Left colon (tissue), 2 donors: Measurements from ENCODE around the gene MEMO1. TPM values are rescaled to one million over a fixed set of nuclear protein-coding genes. Genes with fewer than 3 reads are reported as not detected.
"Not testable (repeated sequence)": the region's sequence is repeated elsewhere in the genome, so short reads cannot be mapped to it uniquely, and the experiment has no call there.

Source experiments
- ATAC-seq: fragments of 200-7000 bp; cut with Tn5 transposase; one replicate; pipeline ENCODE4 v1.9.1; 2020; ENCODE audit warnings: mild to moderate bottlenecking, moderate library complexity
- DNase-seq, 2 donors: peaks; one replicate each; pipeline ENCODE4 v3.0.0-alpha.2; 2020
- intact Hi-C, 2 donors: fragments of 100-400 bp; cut with DNase I in 1 of 2; cut with micrococcal nuclease in 1 of 2; formaldehyde crosslinking; loops; one replicate each; pipeline versions ENCODE4 v1.11.2 to v1.14.0; 2022; cut with DNase I, micrococcal nuclease
- total RNA-seq, 2 donors: library from RNA; stranded (reverse); fragmentation: NEBNext Ultra II Directional; extraction: Animal tissue kit (Norgen Biotek cat#: 25700); gene quantifications; one replicate each; pipeline ENCODE4 v1.2.1, GENCODE V29; 2021
- donor health status: DM: no; HTN: no; CAD: no.
- donor health status: DM: yes; HTN: yes; CAD: no.

Gene MEMO1
- total RNA-seq, 2 donors from 2014 or later: 28.2 to 29.1 TPM

DNA sequence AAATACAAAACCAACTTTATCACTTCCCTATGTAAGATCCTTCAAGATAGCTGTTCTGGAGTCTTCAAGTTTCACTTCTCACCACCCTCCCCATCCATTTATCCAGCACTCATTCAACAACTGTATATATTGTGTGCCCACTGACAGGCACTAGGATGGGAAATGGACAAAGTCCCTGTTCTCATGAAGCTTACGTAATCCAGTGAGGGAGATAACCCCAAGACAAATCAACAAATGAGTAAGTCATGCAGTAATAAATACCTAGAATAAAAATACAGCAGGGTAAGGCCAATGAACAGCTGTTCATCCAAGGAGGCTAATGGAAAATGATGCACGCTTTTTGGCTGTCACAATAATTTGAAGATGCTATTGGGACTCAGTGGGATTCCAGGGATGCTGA is 133.8 kb downstream of the MEMO1 start:
- DNase-seq: no peak
- intact Hi-C loops: no loop called here
- no peak for ATAC-seq

DNA sequence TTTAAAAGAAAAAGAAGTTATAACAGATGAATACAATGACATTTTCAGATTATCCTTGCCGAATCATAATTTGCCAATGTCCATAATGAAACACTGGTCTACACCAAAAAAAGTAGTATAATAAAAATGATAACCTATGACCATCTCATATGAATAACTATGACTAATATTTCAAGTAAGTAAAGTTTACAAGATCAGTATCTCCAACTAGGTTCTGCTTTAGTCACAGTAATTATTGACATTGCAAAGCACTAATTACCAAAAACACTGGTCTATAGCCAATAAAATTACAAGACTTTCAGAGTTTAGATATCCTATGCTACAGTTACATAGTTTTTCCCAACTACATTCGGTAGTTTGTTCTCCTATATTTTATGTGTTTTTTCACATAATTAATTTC is 136.7 kb downstream of the MEMO1 start:
- ATAC-seq (no peak), DNase-seq (no peak)
- intact Hi-C loops: no loop called here

GRCh38 chr2:31865215-31865614 is 145.6 kb downstream of the MEMO1 start:
- ATAC-seq (no peak), DNase-seq (no peak)
- intact Hi-C loops: no loop called here

- intact Hi-C loops: no loop called here
- no peak for ATAC-seq
- DNase-seq: no peak
Observed at GRCh38 chr2:31863867-31864266, 146.9 kb downstream of the MEMO1 start.

DNA sequence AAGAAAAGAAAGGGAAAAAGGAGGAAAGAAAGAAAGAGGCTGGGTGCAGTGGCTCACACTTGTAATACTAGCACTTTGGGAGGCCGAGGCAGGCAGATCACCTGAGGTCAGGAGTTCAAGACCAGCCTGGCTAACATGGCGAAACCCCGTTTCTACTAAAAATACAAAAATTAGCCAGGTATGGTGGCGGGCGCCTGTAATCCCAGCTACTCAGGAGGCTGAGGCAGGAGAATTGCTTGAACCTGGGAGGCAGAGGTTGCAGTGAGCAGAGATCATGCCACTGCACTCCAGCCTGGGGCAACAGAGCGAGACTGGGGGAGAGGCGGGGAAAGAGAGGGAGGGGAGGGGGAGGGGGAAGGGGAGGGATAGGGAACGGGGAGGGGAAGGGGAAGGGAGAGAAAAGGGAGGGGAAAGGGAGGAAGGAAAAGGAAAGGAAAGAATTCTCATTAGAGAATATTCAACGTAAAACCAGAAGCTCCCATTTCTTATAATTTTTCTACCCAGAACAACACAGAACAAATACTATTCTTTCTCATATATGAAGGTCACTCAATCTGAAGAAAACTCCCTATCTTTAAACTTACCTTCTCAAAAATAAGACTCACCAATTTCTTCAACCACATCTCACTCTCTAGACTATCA is 147.7 kb downstream of the MEMO1 start:
- DNase-seq, ATAC-seq, intact Hi-C loops: not testable (repeated sequence)

DNA sequence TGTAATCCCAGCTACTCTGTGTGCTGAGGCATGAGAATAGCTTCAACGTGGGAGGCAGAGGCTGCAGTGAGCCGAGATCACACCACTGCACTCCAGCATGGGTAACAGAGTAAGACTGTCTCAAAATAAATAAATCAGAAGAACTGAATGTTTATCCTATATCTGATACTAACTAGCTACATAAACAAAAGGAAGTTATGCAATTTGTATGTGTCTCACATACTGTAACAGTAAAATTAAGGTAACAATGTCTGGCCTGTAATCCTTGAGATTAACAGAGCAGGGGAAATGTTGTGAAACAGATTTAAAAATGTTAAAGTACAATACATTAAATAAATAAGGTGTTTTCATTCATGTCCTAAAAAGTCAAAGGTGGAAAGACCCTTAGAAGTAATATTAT is 150.8 kb downstream of the MEMO1 start:
- ATAC-seq (no peak), DNase-seq (no peak)
- intact Hi-C loops: no loop called here

- ATAC-seq (no peak), DNase-seq (no peak)
- intact Hi-C loops: no loop called here
Observed at GRCh38 chr2:31853521-31853920, 157.3 kb downstream of the MEMO1 start.

GRCh38 chr2:31842150-31842549 is 168.7 kb downstream of the MEMO1 start:
- intact Hi-C loops, DNase-seq, ATAC-seq: not testable (repeated sequence)

GRCh38 chr2:31835450-31835849 is 175.4 kb downstream of the MEMO1 start:
- no peak for DNase-seq
- ATAC-seq: no peak
- intact Hi-C loops: no loop called here

DNA sequence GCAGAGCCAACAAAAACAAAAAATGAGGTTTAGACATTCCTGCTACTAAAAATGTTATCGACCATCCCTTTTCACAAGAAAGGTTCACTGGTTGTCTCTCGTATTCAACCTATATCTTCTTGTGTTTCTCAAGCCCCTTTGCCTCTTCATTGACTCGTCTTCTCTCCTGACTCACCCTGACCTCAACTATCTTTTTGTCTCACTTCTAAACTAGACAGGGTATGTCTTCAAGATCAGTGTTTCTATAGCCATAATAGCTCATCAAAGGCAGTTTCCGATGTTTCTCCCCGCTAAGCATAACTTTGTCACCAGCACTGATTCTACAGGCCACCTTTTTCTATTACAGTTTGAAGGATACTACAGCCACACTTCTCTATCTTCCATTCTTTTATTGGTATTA is 178.4 kb downstream of the MEMO1 start:
- intact Hi-C loops: no loop called here
- ATAC-seq: no peak
- DNase-seq: no peak

GRCh38 chr2:31831585-31831984 is 179.2 kb downstream of the MEMO1 start:
- no peak for DNase-seq
- intact Hi-C loops: no loop called here
- no peak for ATAC-seq

DNA sequence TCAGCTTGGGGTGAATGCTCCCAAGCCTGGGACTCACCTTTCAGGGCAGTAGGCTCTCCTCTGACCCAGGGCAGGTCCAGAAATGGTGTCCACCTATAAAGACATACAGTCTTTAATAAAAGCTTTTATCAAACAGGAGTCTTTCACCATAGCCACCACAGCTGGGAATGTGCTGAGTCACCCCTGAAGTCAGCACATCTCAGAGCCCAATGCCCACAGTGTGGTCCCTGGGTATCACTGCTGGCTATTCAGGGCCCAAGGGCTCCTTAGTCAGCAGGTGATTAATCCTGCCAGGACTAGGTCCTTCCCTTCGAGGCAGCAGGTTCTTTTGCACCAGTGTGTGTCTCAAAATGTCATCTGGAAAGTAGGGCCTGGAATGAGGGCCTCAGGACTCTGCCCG is 181.9 kb downstream of the MEMO1 start:
- intact Hi-C loops: no loop called here
- DNase-seq (no peak), ATAC-seq (no peak)

- intact Hi-C loops: no loop called here
- DNase-seq (no peak), ATAC-seq (no peak)
Observed at GRCh38 chr2:31823558-31823957, 187.2 kb downstream of the MEMO1 start.

- intact Hi-C loops: no loop called here
- DNase-seq (no peak), ATAC-seq (no peak)
Observed at GRCh38 chr2:31822587-31822986, 188.2 kb downstream of the MEMO1 start.

Other genes starting within 250 kb of the MEMO1 start
- gene DPY30, start 28.8 kb upstream of the MEMO1 start, total RNA-seq: 10 to 100 TPM; 40.5 to 50.8 TPM
- gene SPAST, start 52.5 kb upstream of the MEMO1 start, total RNA-seq: 10 to 100 TPM; 18.6 TPM
- 10 to 100 TPM; 18.4 to 20.8 TPM for gene SLC30A6, start 154.9 kb upstream of the MEMO1 start, total RNA-seq